ENCODE results near the gene MME. TPM values are rescaled to one million over a fixed set of nuclear protein-coding genes. Genes with fewer than 3 reads are reported as not detected.

MME gene
- total and polyA plus RNA-seq, 3 experiments from 2014 or later: 0.04 to 1.4 TPM; not detected in 1

DNA sequence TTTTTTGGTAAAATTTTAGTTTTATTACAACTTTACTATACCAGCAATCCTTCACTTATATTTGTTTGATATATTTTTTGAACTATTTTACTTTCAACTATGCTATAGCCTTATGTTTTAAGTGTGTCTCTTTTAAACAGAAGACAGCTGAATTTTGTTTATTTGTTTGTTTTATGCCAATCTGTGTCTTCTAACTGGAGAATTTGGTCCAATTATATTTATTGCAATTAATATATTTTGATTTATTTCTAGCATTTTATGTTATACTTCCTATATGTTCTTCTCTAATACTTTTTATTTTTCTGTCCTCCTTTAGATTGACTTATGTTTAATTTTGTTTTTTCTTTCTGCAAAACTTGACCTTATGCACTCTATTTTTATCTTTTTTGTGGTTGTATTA lies 4.9 kb upstream of the MME start:
- Mint-ChIP-seq H3K27ac (no peak overlapping the region), H3K4me1 (peaks cover 1 to 6% (median 4%) of the 10 kb centered on the region in 3 donors), H3K36me3 (no peaks in the 10 kb centered on the region), H3K4me3 (no peak overlapping the region), H3K27me3 (peaks cover 13 to 15% of the 10 kb centered on the region in 2 donors), H3K9me3 (peaks cover 3 to 11% (median 9%) of the 10 kb centered on the region in 5 donors)
- DNase-seq: no peak
- H3K27ac ChIP-seq (ENCODE audit: low read depth, low read length): no peak overlapping the region
- no peaks in the 10 kb centered on the region for H3K4me1 ChIP-seq (ENCODE audit: insufficient read depth, low read length)
- CTCF ChIA-PET: no interaction called here
- no peak overlapping the region for H3K4me3 ChIP-seq (ENCODE audit: low read length)
- POLR2A ChIA-PET: no interaction called here
- H3K9me3 ChIP-seq (ENCODE audit: low read length): no peaks in the 10 kb centered on the region
- H3K36me3 ChIP-seq (ENCODE audit: insufficient read depth, low read length): no peaks in the 10 kb centered on the region
- H3K27me3 ChIP-seq (ENCODE audit: insufficient read depth, low read length, poor library complexity, severe bottlenecking): peaks cover 6% of the 10 kb centered on the region

DNA sequence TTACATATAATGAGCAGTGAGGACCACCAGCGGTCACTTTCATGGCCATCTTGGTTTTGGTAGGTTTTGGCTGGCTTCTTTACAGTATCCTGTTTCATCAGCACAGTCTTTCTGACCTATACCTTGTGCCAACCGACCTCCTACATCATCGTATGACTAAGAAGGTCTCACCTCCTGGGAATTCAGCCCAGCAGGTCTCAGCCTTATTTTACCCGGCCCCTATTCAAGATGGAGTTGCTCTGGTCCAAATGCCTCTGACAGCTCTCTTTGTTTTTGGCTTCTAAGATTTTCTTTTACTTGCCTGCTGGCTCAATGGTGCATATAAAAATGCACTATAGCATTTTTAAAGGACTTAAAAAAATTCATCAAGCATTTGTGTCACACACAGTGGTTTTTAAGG lies 3.2 kb upstream of the MME start:
- ChIA-PET CTCF (no interaction called here), POLR2A (no interaction called here)
- Histone ChIP-seq H3K27ac (ENCODE audit: low read depth, low read length) (no peak overlapping the region), H3K9me3 (ENCODE audit: low read length) (no peaks in the 10 kb centered on the region), H3K36me3 (ENCODE audit: insufficient read depth, low read length) (no peaks in the 10 kb centered on the region), H3K27me3 (ENCODE audit: insufficient read depth, low read length, poor library complexity, severe bottlenecking) (peaks cover 6% of the 10 kb centered on the region), H3K4me1 (ENCODE audit: insufficient read depth, low read length) (no peaks in the 10 kb centered on the region), H3K4me3 (ENCODE audit: low read length) (no peak overlapping the region)
- Mint-ChIP-seq H3K4me3 (no peak overlapping the region), H3K27me3 (peaks cover 19 to 29% of the 10 kb centered on the region in 2 donors), H3K36me3 (no peaks in the 10 kb centered on the region), H3K4me1 (peaks cover 6 to 10% (median 10%) of the 10 kb centered on the region in 3 donors), H3K27ac (no peak overlapping the region), H3K9me3 (peaks cover 6 to 12% (median 7%) of the 10 kb centered on the region in 5 donors)
- no peak for DNase-seq

DNA sequence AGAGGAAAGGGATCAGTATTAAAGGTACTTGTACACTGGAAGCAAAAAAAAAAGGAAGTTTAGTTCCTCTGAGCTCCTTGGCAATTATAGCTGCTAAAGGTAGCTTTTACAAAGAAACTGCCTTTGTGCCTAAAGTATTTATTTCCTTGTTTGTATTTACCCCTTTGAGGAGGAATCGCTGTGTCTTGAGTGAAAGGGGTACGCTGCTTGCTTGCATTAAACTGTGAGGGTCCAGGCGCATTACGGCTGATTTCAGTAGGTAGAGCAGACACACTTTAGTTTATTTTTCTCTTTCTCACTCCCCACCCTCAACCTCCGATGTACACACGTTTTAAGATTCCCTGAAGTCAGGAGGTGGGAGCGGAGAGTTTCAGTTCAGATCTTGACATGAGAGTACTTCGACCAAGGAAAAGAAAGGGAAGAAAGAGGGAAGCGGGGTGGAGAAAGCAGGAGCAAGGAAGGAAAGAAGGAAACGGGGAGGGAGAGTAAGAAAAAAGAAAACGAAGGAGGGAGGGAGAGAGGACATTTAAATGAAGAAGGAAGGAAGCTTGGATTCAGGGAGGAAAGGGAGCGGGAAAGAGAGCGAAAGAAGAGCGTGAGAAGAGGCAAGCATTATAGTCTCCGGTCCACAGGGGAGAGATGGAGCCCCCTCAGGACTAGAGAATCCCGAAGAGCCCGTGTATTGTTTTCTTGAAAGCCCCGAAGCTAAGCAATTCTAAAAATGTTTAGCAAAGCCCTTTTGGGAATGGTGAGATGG lies 1.2 kb upstream of the MME start:
- H3K9me3 Mint-ChIP-seq: peaks cover 5 to 12% (median 7%) of the 10 kb centered on the region in 5 donors
- peaks cover 6 to 10% (median 10%) of the 10 kb centered on the region in 3 donors for H3K4me1 Mint-ChIP-seq
- H3K36me3 ChIP-seq (ENCODE audit: insufficient read depth, low read length): no peaks in the 10 kb centered on the region
- H3K9me3 ChIP-seq (ENCODE audit: low read length): no peaks in the 10 kb centered on the region
- H3K27ac ChIP-seq (ENCODE audit: low read depth, low read length): peak overlapping the region; percentile 11
- H3K4me1 ChIP-seq (ENCODE audit: insufficient read depth, low read length): no peaks in the 10 kb centered on the region
- H3K27ac Mint-ChIP-seq: no peak overlapping the region
- no peaks in the 10 kb centered on the region for H3K36me3 Mint-ChIP-seq
- ChIA-PET CTCF (no interaction called here), POLR2A (no interaction called here)
- no peak for DNase-seq
- H3K4me3 ChIP-seq (ENCODE audit: low read length): no peak overlapping the region
- H3K4me3 Mint-ChIP-seq: peak overlapping the region in 4 of 7 donors; percentile 10 to 56 (median 18)
- H3K27me3 Mint-ChIP-seq: peaks cover 23 to 34% of the 10 kb centered on the region in 2 donors
- H3K27me3 ChIP-seq (ENCODE audit: insufficient read depth, low read length, poor library complexity, severe bottlenecking): peaks cover 6% of the 10 kb centered on the region

DNA sequence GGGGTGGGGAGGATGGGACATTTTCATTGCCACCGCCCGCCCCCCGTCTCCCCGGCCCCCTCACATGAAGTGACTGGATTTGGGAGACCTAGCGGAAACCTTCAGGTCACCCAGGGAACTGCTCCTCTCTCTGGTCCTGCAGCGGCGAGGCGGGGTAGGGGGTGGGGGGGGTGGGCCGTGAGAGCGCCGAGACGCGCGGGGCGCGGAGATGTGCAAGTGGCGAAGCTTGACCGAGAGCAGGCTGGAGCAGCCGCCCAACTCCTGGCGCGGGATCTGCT lies 712 bp upstream of the MME start:
- Histone ChIP-seq H3K4me1 (ENCODE audit: insufficient read depth, low read length) (no peaks in the 10 kb centered on the region), H3K9me3 (ENCODE audit: low read length) (no peaks in the 10 kb centered on the region), H3K27me3 (ENCODE audit: insufficient read depth, low read length, poor library complexity, severe bottlenecking) (peaks cover 6% of the 10 kb centered on the region), H3K27ac (ENCODE audit: low read depth, low read length) (no peak overlapping the region), H3K36me3 (ENCODE audit: insufficient read depth, low read length) (no peaks in the 10 kb centered on the region), H3K4me3 (ENCODE audit: low read length) (no peak overlapping the region)
- ChIA-PET CTCF (no interaction called here), POLR2A (no interaction called here)
- peaks cover 6 to 10% (median 10%) of the 10 kb centered on the region in 3 donors for H3K4me1 Mint-ChIP-seq
- no peak for DNase-seq
- H3K4me3 Mint-ChIP-seq: no peak overlapping the region
- peaks cover 23 to 34% of the 10 kb centered on the region in 2 donors for H3K27me3 Mint-ChIP-seq
- no peaks in the 10 kb centered on the region for H3K36me3 Mint-ChIP-seq
- H3K27ac Mint-ChIP-seq: no peak overlapping the region
- peaks cover 5 to 12% (median 7%) of the 10 kb centered on the region in 5 donors for H3K9me3 Mint-ChIP-seq

DNA sequence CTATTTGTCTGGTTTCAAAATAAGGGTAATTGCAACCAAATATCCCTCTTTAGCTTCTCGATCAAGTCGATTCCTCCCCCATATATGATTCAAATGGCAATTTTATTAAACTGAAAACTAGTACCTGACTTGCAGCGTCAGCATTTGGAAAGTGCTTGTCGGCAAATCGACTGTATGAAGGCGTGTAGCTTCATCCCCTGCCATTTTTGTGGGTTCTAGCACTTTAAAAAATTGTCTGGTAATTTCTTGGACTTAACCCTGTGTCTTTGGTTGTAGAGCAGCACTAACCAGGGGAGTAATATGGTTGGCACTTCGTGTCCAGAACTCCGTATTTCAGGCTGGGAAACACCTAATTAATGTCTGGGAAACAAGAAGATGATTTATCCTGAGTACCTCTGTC lies 573 bp downstream of the MME start:
- POLR2A ChIA-PET: no interaction called here
- Histone ChIP-seq H3K27me3 (ENCODE audit: insufficient read depth, low read length, poor library complexity, severe bottlenecking) (peaks cover 6% of the 10 kb centered on the region), H3K36me3 (ENCODE audit: insufficient read depth, low read length) (no peaks in the 10 kb centered on the region), H3K4me1 (ENCODE audit: insufficient read depth, low read length) (no peaks in the 10 kb centered on the region), H3K9me3 (ENCODE audit: low read length) (no peaks in the 10 kb centered on the region), H3K4me3 (ENCODE audit: low read length) (no peak overlapping the region), H3K27ac (ENCODE audit: low read depth, low read length) (no peak overlapping the region)
- H3K9me3 Mint-ChIP-seq: peaks cover 1 to 8% (median 5%) of the 10 kb centered on the region in 5 donors
- H3K27ac Mint-ChIP-seq: no peak overlapping the region
- CTCF ChIA-PET: no interaction called here
- H3K36me3 Mint-ChIP-seq: no peaks in the 10 kb centered on the region
- DNase-seq: no peak
- H3K4me3 Mint-ChIP-seq: peak overlapping the region in 3 of 7 donors; percentile 35 to 68 (median 67)
- peaks cover 6 to 10% (median 10%) of the 10 kb centered on the region in 3 donors for H3K4me1 Mint-ChIP-seq
- H3K27me3 Mint-ChIP-seq: peaks cover 23 to 34% of the 10 kb centered on the region in 2 donors

DNA sequence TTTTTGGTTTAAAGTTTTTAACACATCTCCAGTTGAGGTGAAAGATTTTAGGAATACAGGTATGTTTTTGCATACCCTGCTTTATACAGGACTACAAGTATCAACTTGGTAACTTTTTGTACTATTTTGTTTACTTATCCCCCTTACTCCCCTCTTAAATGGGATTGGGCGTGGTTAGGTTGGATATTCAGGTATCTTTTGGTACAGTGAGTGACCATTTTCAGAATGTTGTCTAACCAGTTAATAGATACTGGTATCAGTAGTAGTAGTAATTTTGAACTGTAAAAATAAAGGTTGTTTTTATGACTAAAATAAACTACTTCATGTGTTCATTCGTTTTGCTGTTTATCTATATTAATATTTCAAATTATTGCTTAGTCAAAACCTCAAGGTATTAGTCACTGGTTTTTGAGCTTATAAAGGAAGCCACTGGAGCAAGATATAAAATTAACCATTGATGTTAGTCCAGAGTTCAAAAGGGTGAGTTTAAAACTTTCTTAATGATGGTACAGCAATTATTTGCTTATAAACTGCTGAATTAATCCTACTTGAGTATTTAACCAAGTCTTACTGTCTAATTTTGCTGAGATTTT lies 3.3 kb downstream of the MME start:
- H3K27ac ChIP-seq (ENCODE audit: low read depth, low read length): no peak overlapping the region
- H3K4me3 Mint-ChIP-seq: no peak overlapping the region
- H3K4me1 Mint-ChIP-seq: peaks cover 6 to 10% (median 10%) of the 10 kb centered on the region in 3 donors
- no peak overlapping the region for H3K27ac Mint-ChIP-seq
- H3K27me3 Mint-ChIP-seq: peaks cover 18 to 29% of the 10 kb centered on the region in 2 donors
- H3K36me3 ChIP-seq (ENCODE audit: insufficient read depth, low read length): no peaks in the 10 kb centered on the region
- POLR2A ChIA-PET: no interaction called here
- no peaks in the 10 kb centered on the region for H3K36me3 Mint-ChIP-seq
- CTCF ChIA-PET: no interaction called here
- no peaks in the 10 kb centered on the region for H3K9me3 ChIP-seq (ENCODE audit: low read length)
- DNase-seq: no peak
- no peak overlapping the region for H3K4me3 ChIP-seq (ENCODE audit: low read length)
- no peaks in the 10 kb centered on the region for H3K4me1 ChIP-seq (ENCODE audit: insufficient read depth, low read length)
- H3K9me3 Mint-ChIP-seq: peaks cover 0 to 9% (median 2%) of the 10 kb centered on the region in 5 donors
- peaks cover 6% of the 10 kb centered on the region for H3K27me3 ChIP-seq (ENCODE audit: insufficient read depth, low read length, poor library complexity, severe bottlenecking)

DNA sequence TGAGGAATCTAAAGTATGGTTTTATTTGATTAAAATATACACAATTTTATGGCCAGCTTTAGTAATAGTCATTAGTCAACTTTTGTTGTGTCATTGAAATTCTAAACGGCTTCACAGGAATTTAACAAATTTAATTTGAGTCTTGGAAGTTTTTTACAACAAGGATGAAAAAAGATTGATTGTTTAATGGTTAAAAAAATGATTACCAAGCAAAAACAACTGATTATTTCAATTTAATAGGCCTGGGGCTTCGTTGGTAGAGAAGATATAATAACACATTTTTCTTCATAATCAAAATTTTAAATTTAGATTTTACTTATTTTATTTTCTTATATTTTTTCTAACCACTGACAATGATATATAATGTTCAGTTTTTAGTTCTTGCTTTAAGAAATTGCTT lies 4.4 kb downstream of the MME start:
- Mint-ChIP-seq H3K4me3 (no peak overlapping the region), H3K27me3 (peaks cover 11 to 21% of the 10 kb centered on the region in 2 donors), H3K4me1 (peaks cover 0 to 10% (median 7%) of the 10 kb centered on the region in 3 donors), H3K36me3 (no peaks in the 10 kb centered on the region), H3K9me3 (peaks cover 0 to 9% (median 1%) of the 10 kb centered on the region in 5 donors), H3K27ac (no peak overlapping the region)
- no peaks in the 10 kb centered on the region for H3K36me3 ChIP-seq (ENCODE audit: insufficient read depth, low read length)
- ChIA-PET POLR2A (no interaction called here), CTCF (no interaction called here)
- H3K4me1 ChIP-seq (ENCODE audit: insufficient read depth, low read length): no peaks in the 10 kb centered on the region
- H3K4me3 ChIP-seq (ENCODE audit: low read length): no peak overlapping the region
- H3K9me3 ChIP-seq (ENCODE audit: low read length): no peaks in the 10 kb centered on the region
- no peak overlapping the region for H3K27ac ChIP-seq (ENCODE audit: low read depth, low read length)
- H3K27me3 ChIP-seq (ENCODE audit: insufficient read depth, low read length, poor library complexity, severe bottlenecking): no peaks in the 10 kb centered on the region
- DNase-seq: no peak

DNA sequence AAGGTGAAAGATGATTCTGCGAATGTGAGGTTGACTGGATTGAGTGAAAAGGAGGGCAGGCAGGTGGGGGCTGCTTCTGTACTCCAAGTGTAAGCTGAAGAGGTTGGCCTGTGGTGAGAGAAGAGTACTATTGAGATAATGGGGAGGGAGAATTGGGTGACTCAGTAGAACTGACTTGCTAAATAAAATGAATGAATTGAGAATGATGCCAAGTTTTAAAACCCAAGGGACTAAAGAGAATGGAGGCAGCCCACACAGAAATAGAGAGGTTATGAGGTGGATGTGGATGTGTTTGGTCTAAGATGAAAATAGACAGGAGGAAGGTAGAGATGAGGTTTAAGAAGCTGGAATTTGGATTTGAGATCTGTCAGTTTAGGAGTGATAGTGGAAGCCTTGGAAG lies 5.9 kb downstream of the MME start:
- H3K9me3 ChIP-seq (ENCODE audit: low read length): no peaks in the 10 kb centered on the region
- Mint-ChIP-seq H3K9me3 (peaks cover 0 to 6% (median 0%) of the 10 kb centered on the region in 5 donors), H3K36me3 (no peaks in the 10 kb centered on the region), H3K27me3 (peaks cover 8 to 11% of the 10 kb centered on the region in 2 donors), H3K4me1 (peaks cover 0 to under 1% (median under 1%) of the 10 kb centered on the region in 3 donors), H3K27ac (no peak overlapping the region), H3K4me3 (no peak overlapping the region)
- ChIA-PET POLR2A (no interaction called here), CTCF (no interaction called here)
- H3K4me1 ChIP-seq (ENCODE audit: insufficient read depth, low read length): no peaks in the 10 kb centered on the region
- H3K27ac ChIP-seq (ENCODE audit: low read depth, low read length): no peak overlapping the region
- no peak for DNase-seq
- H3K27me3 ChIP-seq (ENCODE audit: insufficient read depth, low read length, poor library complexity, severe bottlenecking): no peaks in the 10 kb centered on the region
- no peak overlapping the region for H3K4me3 ChIP-seq (ENCODE audit: low read length)
- H3K36me3 ChIP-seq (ENCODE audit: insufficient read depth, low read length): no peaks in the 10 kb centered on the region
